ENCODE data around the gene GAPDHS.

Gene GAPDHS

DNA sequence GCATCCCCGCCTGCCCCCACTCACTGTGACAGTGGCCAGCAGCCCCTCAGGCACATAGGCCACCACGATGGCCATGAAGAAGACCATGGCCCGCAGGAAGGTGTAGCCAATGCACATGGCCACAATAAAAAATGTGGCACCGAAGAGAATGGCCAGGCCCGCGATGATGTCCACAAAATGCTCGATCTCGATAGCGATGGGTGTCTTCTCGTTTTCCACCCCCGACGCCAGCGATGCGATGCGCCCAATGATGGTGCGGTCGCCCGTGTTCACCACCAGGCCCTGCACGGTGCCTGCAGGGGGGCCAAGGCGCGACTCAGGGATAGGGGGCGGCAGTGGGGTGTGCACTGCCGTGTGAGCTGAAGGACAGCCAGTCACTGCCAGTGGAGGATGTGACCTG lies 26.5 kb downstream of the GAPDHS start:
- Histone ChIP-seq H3K36me3 (ENCODE audit: insufficient read depth, low read length) (no peaks in the 10 kb centered on the region), H3K9ac (ENCODE audit: low read depth, low read length) (no peak overlapping the region), H4K20me1 (ENCODE audit: insufficient read depth, low read length) (0 out of 2 replicates have a peak, but pooled peaks cover 5% of the 10 kb centered on the region), H3K27ac (ENCODE audit: low read length) (no peak overlapping the region), H3K4me2 (ENCODE audit: insufficient read depth, low read length) (no peak overlapping the region), H3K79me2 (ENCODE audit: insufficient read depth, low read length) (no peaks in the 10 kb centered on the region), H3K4me3 (ENCODE audit: low read depth in 1 of 2, low read length in 2 of 2) (no peak overlapping the region), H3K4me1 (ENCODE audit: insufficient read depth, low read length) (no peaks in the 10 kb centered on the region), H3K27me3 (ENCODE audit: insufficient read depth, low read length, poor library complexity) (no peaks in the 10 kb centered on the region), H3K9me3 (ENCODE audit: insufficient read depth, low read length, severe bottlenecking) (no peaks in the 10 kb centered on the region), H2AFZ (ENCODE audit: low read depth, low read length) (no peak overlapping the region)
- ATAC-seq (ENCODE audit: insufficient read depth, low read depth) (no peak), DNase-seq (no peak)
- TF ChIP-seq, protein P1, sequence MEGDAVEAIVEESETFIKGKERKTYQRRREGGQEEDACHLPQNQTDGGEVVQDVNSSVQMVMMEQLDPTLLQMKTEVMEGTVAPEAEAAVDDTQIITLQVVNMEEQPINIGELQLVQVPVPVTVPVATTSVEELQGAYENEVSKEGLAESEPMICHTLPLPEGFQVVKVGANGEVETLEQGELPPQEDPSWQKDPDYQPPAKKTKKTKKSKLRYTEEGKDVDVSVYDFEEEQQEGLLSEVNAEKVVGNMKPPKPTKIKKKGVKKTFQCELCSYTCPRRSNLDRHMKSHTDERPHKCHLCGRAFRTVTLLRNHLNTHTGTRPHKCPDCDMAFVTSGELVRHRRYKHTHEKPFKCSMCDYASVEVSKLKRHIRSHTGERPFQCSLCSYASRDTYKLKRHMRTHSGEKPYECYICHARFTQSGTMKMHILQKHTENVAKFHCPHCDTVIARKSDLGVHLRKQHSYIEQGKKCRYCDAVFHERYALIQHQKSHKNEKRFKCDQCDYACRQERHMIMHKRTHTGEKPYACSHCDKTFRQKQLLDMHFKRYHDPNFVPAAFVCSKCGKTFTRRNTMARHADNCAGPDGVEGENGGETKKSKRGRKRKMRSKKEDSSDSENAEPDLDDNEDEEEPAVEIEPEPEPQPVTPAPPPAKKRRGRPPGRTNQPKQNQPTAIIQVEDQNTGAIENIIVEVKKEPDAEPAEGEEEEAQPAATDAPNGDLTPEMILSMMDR (IDR thresholded peaks at IDR 0.05; ENCODE audit: borderline replicate concordance, extremely low read depth, low read length, poor library complexity, severe bottlenecking), result no peak

DNA sequence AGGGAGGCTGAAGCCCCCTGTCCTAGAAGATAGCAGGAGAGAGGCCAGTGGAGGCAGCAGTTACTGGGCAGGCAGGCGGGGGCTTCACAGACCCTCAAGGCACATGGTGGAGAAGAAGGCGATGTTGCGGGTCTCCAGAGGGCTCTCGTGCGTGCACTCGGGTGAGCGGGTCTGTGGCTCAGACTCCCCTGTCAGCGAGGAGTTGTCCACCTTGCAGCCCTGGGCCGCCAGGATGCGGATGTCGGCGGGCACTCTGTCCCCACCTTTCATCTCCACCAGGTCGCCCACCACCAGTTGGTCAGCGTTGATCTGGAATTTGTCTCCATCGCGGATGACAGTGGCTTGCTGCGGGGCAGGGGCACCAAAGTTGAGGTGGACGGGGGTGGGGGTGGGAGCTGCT lies 27.0 kb downstream of the GAPDHS start:
- Histone ChIP-seq H2AFZ (ENCODE audit: low read depth, low read length) (no peak overlapping the region), H3K9me3 (ENCODE audit: insufficient read depth, low read length, severe bottlenecking) (no peaks in the 10 kb centered on the region), H3K79me2 (ENCODE audit: insufficient read depth, low read length) (no peaks in the 10 kb centered on the region), H3K4me2 (ENCODE audit: insufficient read depth, low read length) (no peak overlapping the region), H4K20me1 (ENCODE audit: insufficient read depth, low read length) (0 out of 2 replicates have a peak, but pooled peaks cover 2% of the 10 kb centered on the region), H3K36me3 (ENCODE audit: insufficient read depth, low read length) (no peaks in the 10 kb centered on the region), H3K9ac (ENCODE audit: low read depth, low read length) (no peak overlapping the region), H3K4me1 (ENCODE audit: insufficient read depth, low read length) (no peaks in the 10 kb centered on the region), H3K27ac (ENCODE audit: low read length) (no peak overlapping the region), H3K4me3 (ENCODE audit: low read depth in 1 of 2, low read length in 2 of 2) (no peak overlapping the region), H3K27me3 (ENCODE audit: insufficient read depth, low read length, poor library complexity) (no peaks in the 10 kb centered on the region)
- DNase-seq (no peak), ATAC-seq (ENCODE audit: insufficient read depth, low read depth) (no peak)
- TF ChIP-seq, protein P1 (IDR thresholded peaks at IDR 0.05; ENCODE audit: borderline replicate concordance, extremely low read depth, low read length, poor library complexity, severe bottlenecking), result no peak
- no peak for TF ChIP-seq EZH2 (IDR thresholded peaks at IDR 0.05; ENCODE audit: borderline replicate concordance, low read depth, low read length, severe bottlenecking)

DNA sequence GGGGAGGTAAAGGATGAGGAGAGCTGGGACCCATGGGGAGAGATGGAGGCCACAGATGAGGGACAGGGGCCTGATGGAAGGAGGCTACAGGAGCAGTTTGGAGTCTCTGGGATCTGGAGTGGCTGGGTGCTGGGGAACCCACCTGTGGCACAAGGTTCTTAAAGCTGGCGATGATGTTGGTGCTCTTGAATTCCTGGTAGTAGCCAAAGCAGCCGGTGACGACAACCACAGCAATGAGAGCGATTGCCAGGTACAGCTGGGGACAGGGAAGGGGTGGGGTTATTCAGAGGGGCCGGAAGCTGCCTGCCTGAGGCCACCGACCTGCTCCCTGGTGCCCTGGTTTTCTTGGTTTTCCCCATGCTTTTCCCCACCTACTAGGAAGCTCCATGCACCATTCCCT lies 27.4 kb downstream of the GAPDHS start:
- Histone ChIP-seq H3K36me3 (ENCODE audit: insufficient read depth, low read length) (no peaks in the 10 kb centered on the region), H3K27me3 (ENCODE audit: insufficient read depth, low read length, poor library complexity) (no peaks in the 10 kb centered on the region), H3K4me1 (ENCODE audit: insufficient read depth, low read length) (no peaks in the 10 kb centered on the region), H2AFZ (ENCODE audit: low read depth, low read length) (no peak overlapping the region), H4K20me1 (ENCODE audit: insufficient read depth, low read length) (no peaks in the 10 kb centered on the region), H3K9me3 (ENCODE audit: insufficient read depth, low read length, severe bottlenecking) (no peaks in the 10 kb centered on the region), H3K79me2 (ENCODE audit: insufficient read depth, low read length) (no peaks in the 10 kb centered on the region), H3K9ac (ENCODE audit: low read depth, low read length) (no peak overlapping the region), H3K27ac (ENCODE audit: low read length) (no peak overlapping the region), H3K4me3 (ENCODE audit: low read depth in 1 of 2, low read length in 2 of 2) (no peak overlapping the region), H3K4me2 (ENCODE audit: insufficient read depth, low read length) (no peak overlapping the region)
- TF ChIP-seq, protein P1 (IDR thresholded peaks at IDR 0.05; ENCODE audit: borderline replicate concordance, extremely low read depth, low read length, poor library complexity, severe bottlenecking), result no peak
- no peak for TF ChIP-seq EZH2 (IDR thresholded peaks at IDR 0.05; ENCODE audit: borderline replicate concordance, low read depth, low read length, severe bottlenecking)
- DNase-seq (no peak), ATAC-seq (ENCODE audit: insufficient read depth, low read depth) (no peak)

DNA sequence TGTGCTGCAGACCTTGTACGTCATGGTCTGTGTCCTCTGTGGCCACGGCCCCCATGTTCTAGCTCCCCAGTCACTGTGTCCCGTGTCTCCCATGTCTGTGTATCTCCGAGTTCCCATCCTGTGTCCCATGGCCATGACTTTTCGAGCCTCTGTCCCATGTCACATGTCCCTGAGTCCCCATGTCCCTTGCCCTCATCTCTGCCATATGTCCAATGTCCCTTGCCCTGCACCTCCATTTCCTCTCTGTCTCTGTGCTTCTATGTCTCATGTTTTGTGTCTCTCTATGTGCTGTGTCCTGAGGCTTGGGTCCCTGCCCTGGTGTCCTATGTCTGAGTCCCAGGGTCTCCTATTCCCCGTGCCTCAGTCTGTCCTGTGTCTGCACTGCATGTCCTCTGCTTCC lies 28.2 kb downstream of the GAPDHS start:
- Histone ChIP-seq H4K20me1 (ENCODE audit: insufficient read depth, low read length) (no peaks in the 10 kb centered on the region), H3K9me3 (ENCODE audit: insufficient read depth, low read length, severe bottlenecking) (no peaks in the 10 kb centered on the region), H3K27ac (ENCODE audit: low read length) (no peak overlapping the region), H2AFZ (ENCODE audit: low read depth, low read length) (no peak overlapping the region), H3K4me1 (ENCODE audit: insufficient read depth, low read length) (no peaks in the 10 kb centered on the region), H3K36me3 (ENCODE audit: insufficient read depth, low read length) (no peaks in the 10 kb centered on the region), H3K4me2 (ENCODE audit: insufficient read depth, low read length) (no peak overlapping the region), H3K79me2 (ENCODE audit: insufficient read depth, low read length) (no peaks in the 10 kb centered on the region), H3K9ac (ENCODE audit: low read depth, low read length) (no peak overlapping the region), H3K4me3 (ENCODE audit: low read depth in 1 of 2, low read length in 2 of 2) (no peak overlapping the region), H3K27me3 (ENCODE audit: insufficient read depth, low read length, poor library complexity) (no peaks in the 10 kb centered on the region)
- TF ChIP-seq, protein P1 (IDR thresholded peaks at IDR 0.05; ENCODE audit: borderline replicate concordance, extremely low read depth, low read length, poor library complexity, severe bottlenecking), result no peak
- TF ChIP-seq EZH2 (IDR thresholded peaks at IDR 0.05; ENCODE audit: borderline replicate concordance, low read depth, low read length, severe bottlenecking), result no peak
- ATAC-seq (ENCODE audit: insufficient read depth, low read depth), result no peak
- DNase-seq, result no peak
